SK-N-SH treated with all-trans-retinoic acid at 6 μM for 48 hours (cell line): ENCODE results near the gene LEFTY1.
A peak's percentile ranks its signal among the peaks of the same experiment; 100 is the strongest.
"Not testable (repeated sequence)": the region's sequence is repeated elsewhere in the genome, so short reads cannot be mapped to it uniquely, and the experiment has no call there.

Experiments used
- ATAC-seq: fragments of 200-7000 bp; cut with Tn5 transposase; 3 replicates; pipeline ENCODE4 v1.9.1; 2020; ENCODE audit warnings: mild to moderate bottlenecking, moderate library complexity
- ARNTL ChIP-seq: fragments of 450-650 bp; formaldehyde crosslinking; IDR thresholded peaks from 2 replicates; pipeline ENCODE4 v1.5.0; 2020; ENCODE audit warnings: low read depth, mild to moderate bottlenecking, moderate library complexity, borderline replicate concordance
- BACH2 ChIP-seq: fragments of 250-450 bp; sonication (Bioruptor Pico); IDR thresholded peaks from 2 replicates; pipeline ENCODE4 v1.9.0; 2021; ENCODE audit warnings: mild to moderate bottlenecking, borderline replicate concordance
- CREB5 ChIP-seq: fragments of 250-450 bp; sonication (Bioruptor Pico); IDR thresholded peaks from 2 replicates; pipeline ENCODE4 v1.5.1; 2020; ENCODE audit warnings: low read depth, mild to moderate bottlenecking, moderate library complexity
- CSDC2 ChIP-seq: fragments of 250-450 bp; sonication (Bioruptor Pico); IDR thresholded peaks from 2 replicates; pipeline ENCODE4 v1.5.0; 2020; ENCODE audit warnings: mild to moderate bottlenecking, moderate library complexity
- ESRRG ChIP-seq: fragments of 250-450 bp; sonication (Bioruptor Pico); IDR thresholded peaks from 2 replicates; pipeline ENCODE4 v1.6.1; 2021; ENCODE audit warnings: mild to moderate bottlenecking
- GLIS3 ChIP-seq: fragments of 250-450 bp; sonication (Bioruptor Pico); IDR thresholded peaks from 2 replicates; pipeline ENCODE4 v1.5.0; 2020; ENCODE audit warnings: mild to moderate bottlenecking, moderate library complexity
- ISL1 ChIP-seq: fragments of 250-450 bp; sonication (Bioruptor Pico); IDR thresholded peaks from 2 replicates; pipeline ENCODE4 v2.1.2; 2022; ENCODE audit warnings: mild to moderate bottlenecking, moderate library complexity
- OSR1 ChIP-seq: fragments of 250-450 bp; sonication (Bioruptor Pico); IDR thresholded peaks from 2 replicates; pipeline ENCODE4 v1.8.0; 2022; ENCODE audit warnings: moderate library complexity, mild to moderate bottlenecking, inconsistent platforms
- PATZ1 ChIP-seq: fragments of 250-450 bp; sonication (Bioruptor Pico); IDR thresholded peaks from 2 replicates; pipeline ENCODE4 v1.8.0; 2020; ENCODE audit warnings: mild to moderate bottlenecking, moderate library complexity, borderline replicate concordance
- POU6F1 ChIP-seq: fragments of 250-450 bp; sonication (Bioruptor Pico); IDR thresholded peaks from 2 replicates; pipeline ENCODE4 v1.8.0; 2021; ENCODE audit warnings: low read depth, mild to moderate bottlenecking, moderate library complexity, borderline replicate concordance
- RARB ChIP-seq: fragments of 250-450 bp; sonication (Bioruptor Pico); IDR thresholded peaks from 2 replicates; pipeline ENCODE4 v1.8.0; 2021; ENCODE audit warnings: mild to moderate bottlenecking, moderate library complexity
- SNAI2 ChIP-seq: fragments of 250-450 bp; sonication (Bioruptor Pico); IDR thresholded peaks from 2 replicates; pipeline ENCODE4 v1.5.0; 2020; ENCODE audit warnings: mild to moderate bottlenecking, moderate library complexity
- TCF4 ChIP-seq: fragments of 250-450 bp; sonication (Bioruptor Pico); IDR thresholded peaks from 2 replicates; pipeline ENCODE4 v1.8.0; 2021; ENCODE audit warnings: mild to moderate bottlenecking, moderate library complexity, borderline replicate concordance
- TOX ChIP-seq: fragments of 250-450 bp; sonication (Bioruptor Pico); IDR thresholded peaks from 2 replicates; pipeline ENCODE4 v1.8.0; 2021; ENCODE audit warnings: mild to moderate bottlenecking, moderate library complexity, borderline replicate concordance
- ZC3H10 ChIP-seq: fragments of 250-450 bp; sonication (Bioruptor Pico); IDR thresholded peaks from 2 replicates; pipeline ENCODE4 v1.5.1; 2021; ENCODE audit warnings: mild to moderate bottlenecking, moderate library complexity
- ZFP3 ChIP-seq: fragments of 250-450 bp; sonication (Bioruptor Pico); IDR thresholded peaks from 2 replicates; pipeline ENCODE4 v1.5.0; 2020; ENCODE audit warnings: mild to moderate bottlenecking, moderate library complexity
- ZFP30 ChIP-seq: fragments of 450-650 bp; formaldehyde crosslinking; IDR thresholded peaks from 2 replicates; pipeline ENCODE4 v1.5.0; 2022; ENCODE audit warnings: mild to moderate bottlenecking, moderate library complexity
- ZNF565 ChIP-seq: fragments of 450-650 bp; formaldehyde crosslinking; conservative IDR thresholded peaks from 2 replicates; pipeline ENCODE4 v1.5.0; 2020; ENCODE audit warnings: low read depth, mild to moderate bottlenecking, moderate library complexity
- ZNF70 ChIP-seq: fragments of 450-650 bp; formaldehyde crosslinking; IDR thresholded peaks from 2 replicates; pipeline ENCODE4 v1.5.0; 2020; ENCODE audit warnings: mild to moderate bottlenecking, moderate library complexity
- ZNF8 ChIP-seq: fragments of 450-650 bp; formaldehyde crosslinking; IDR thresholded peaks from 2 replicates; pipeline ENCODE4 v1.5.0; 2020; ENCODE audit warnings: mild to moderate bottlenecking, moderate library complexity
- TF ChIP-seq, protein P1 (sequence below): fragments of 250-450 bp; sonication (Bioruptor Pico); IDR thresholded peaks from 2 replicates; pipeline ENCODE4 v1.5.0; 2020; ENCODE audit warnings: mild to moderate bottlenecking, moderate library complexity
- TF ChIP-seq, protein P2 (sequence below): fragments of 250-450 bp; sonication (Bioruptor Pico); IDR thresholded peaks from 2 replicates; pipeline ENCODE4 v1.5.1; 2021; ENCODE audit warnings: mild to moderate bottlenecking, moderate library complexity

Gene LEFTY1

GRCh38 chr1:225888289-225888897, 553 bp downstream of the LEFTY1 start:
- ATAC-seq, result peak; percentile 13; the same call in 1 of the 3 replicates
- TF ChIP-seq TOX (CRISPR knock-in tag) (no peak), ZNF70 (no peak), OSR1 (CRISPR knock-in tag) (no peak), ZNF565 (no peak), CREB5 (no peak), RARB (CRISPR knock-in tag) (no peak), CSDC2 (no peak), ZFP30 (CRISPR knock-in tag) (no peak), GLIS3 (CRISPR knock-in tag) (no peak), TCF4 (no peak), ZC3H10 (CRISPR knock-in tag) (no peak), POU6F1 (no peak), ISL1 (CRISPR knock-in tag) (no peak), ARNTL (CRISPR knock-in tag) (no peak), BACH2 (no peak), SNAI2 (CRISPR knock-in tag) (no peak), PATZ1 (CRISPR knock-in tag) (no peak), ZNF8 (CRISPR knock-in tag) (no peak)
- TF ChIP-seq, protein P1, sequence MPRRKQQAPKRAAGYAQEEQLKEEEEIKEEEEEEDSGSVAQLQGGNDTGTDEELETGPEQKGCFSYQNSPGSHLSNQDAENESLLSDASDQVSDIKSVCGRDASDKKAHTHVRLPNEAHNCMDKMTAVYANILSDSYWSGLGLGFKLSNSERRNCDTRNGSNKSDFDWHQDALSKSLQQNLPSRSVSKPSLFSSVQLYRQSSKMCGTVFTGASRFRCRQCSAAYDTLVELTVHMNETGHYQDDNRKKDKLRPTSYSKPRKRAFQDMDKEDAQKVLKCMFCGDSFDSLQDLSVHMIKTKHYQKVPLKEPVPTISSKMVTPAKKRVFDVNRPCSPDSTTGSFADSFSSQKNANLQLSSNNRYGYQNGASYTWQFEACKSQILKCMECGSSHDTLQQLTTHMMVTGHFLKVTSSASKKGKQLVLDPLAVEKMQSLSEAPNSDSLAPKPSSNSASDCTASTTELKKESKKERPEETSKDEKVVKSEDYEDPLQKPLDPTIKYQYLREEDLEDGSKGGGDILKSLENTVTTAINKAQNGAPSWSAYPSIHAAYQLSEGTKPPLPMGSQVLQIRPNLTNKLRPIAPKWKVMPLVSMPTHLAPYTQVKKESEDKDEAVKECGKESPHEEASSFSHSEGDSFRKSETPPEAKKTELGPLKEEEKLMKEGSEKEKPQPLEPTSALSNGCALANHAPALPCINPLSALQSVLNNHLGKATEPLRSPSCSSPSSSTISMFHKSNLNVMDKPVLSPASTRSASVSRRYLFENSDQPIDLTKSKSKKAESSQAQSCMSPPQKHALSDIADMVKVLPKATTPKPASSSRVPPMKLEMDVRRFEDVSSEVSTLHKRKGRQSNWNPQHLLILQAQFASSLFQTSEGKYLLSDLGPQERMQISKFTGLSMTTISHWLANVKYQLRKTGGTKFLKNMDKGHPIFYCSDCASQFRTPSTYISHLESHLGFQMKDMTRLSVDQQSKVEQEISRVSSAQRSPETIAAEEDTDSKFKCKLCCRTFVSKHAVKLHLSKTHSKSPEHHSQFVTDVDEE, result no peak

GRCh38 chr1:225887554-225888288, 1.2 kb downstream of the LEFTY1 start:
- not testable (repeated sequence) for ATAC-seq

DNA sequence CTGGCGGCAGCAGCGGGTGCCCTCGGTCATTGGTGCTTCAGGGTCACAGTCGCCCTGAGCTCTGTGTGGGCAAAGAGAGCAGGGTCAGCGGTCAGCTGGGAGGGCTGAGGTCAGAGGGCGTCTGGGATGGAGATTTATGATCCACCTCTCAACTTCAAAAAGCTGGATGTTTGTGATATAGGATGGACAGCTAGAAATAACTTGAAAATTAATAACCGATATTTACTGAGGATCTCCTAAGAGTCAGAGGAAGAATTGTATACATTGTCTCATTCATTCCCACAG, 2.0 kb downstream of the LEFTY1 start:
- TF ChIP-seq ARNTL (CRISPR knock-in tag) (no peak), ISL1 (CRISPR knock-in tag) (no peak), ZNF565 (no peak), TCF4 (no peak), ZC3H10 (CRISPR knock-in tag) (no peak), ESRRG (no peak), ZFP3 (CRISPR knock-in tag) (no peak), BACH2 (no peak), PATZ1 (CRISPR knock-in tag) (no peak)
- TF ChIP-seq, protein P2, sequence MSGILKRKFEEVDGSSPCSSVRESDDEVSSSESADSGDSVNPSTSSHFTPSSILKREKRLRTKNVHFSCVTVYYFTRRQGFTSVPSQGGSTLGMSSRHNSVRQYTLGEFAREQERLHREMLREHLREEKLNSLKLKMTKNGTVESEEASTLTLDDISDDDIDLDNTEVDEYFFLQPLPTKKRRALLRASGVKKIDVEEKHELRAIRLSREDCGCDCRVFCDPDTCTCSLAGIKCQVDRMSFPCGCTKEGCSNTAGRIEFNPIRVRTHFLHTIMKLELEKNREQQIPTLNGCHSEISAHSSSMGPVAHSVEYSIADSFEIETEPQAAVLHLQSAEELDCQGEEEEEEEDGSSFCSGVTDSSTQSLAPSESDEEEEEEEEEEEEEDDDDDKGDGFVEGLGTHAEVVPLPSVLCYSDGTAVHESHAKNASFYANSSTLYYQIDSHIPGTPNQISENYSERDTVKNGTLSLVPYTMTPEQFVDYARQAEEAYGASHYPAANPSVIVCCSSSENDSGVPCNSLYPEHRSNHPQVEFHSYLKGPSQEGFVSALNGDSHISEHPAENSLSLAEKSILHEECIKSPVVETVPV (CRISPR knock-in tag), result no peak
- ATAC-seq, result no peak
